GM23248 (cell line): ENCODE results near the gene RDM1. TPM values are rescaled to one million over a fixed set of nuclear protein-coding genes. Genes with fewer than 3 reads are reported as not detected.
"Not testable (repeated sequence)": the region's sequence is repeated elsewhere in the genome, so short reads cannot be mapped to it uniquely, and the experiment has no call there.

Source experiments
- DNase-seq: peaks from one replicate; pipeline ENCODE4 v3.0.0-alpha.2; 2015
- H2AFZ ChIP-seq: fragments of 200-600 bp; sonication (generic); 2 replicates; pipeline ENCODE4 v1.6.1; 2016; ENCODE audit warnings: antibody characterized with exemption
- H3F3A ChIP-seq: fragments of 200-600 bp; sonication (generic); 2 replicates; pipeline ENCODE4 v1.6.1; 2016; ENCODE audit warnings: mild to moderate bottlenecking, antibody characterized with exemption, mixed run types; ENCODE audit not compliant: insufficient read depth
- H3K27ac ChIP-seq: fragments of 200-600 bp; sonication (generic); 2 replicates; pipeline ENCODE4 v1.5.1; 2016; ENCODE audit warnings: mild to moderate bottlenecking
- H3K27me3 ChIP-seq: fragments of 200-600 bp; sonication (generic); replicated peaks from 2 replicates; pipeline ENCODE4 v1.6.1; 2016; ENCODE audit warnings: mild to moderate bottlenecking; ENCODE audit not compliant: insufficient read depth
- H3K36me3 ChIP-seq: fragments of 200-600 bp; sonication (generic); 2 replicates; pipeline ENCODE4 v1.6.1; 2016; ENCODE audit warnings: low read depth, mild to moderate bottlenecking
- H3K4me1 ChIP-seq: fragments of 200-600 bp; sonication (generic); 2 replicates; pipeline ENCODE4 v1.6.1; 2016; ENCODE audit warnings: mild to moderate bottlenecking; ENCODE audit not compliant: insufficient read depth
- H3K4me2 ChIP-seq: fragments of 200-600 bp; sonication (generic); one replicate; pipeline ENCODE4 v1.6.1; 2016; ENCODE audit warnings: mild to moderate bottlenecking; ENCODE audit not compliant: unreplicated experiment
- H3K4me3 ChIP-seq: fragments of 200-600 bp; sonication (generic); 2 replicates; pipeline ENCODE4 v1.5.1; 2016; ENCODE audit warnings: mild to moderate bottlenecking
- H3K79me2 ChIP-seq: fragments of 200-600 bp; sonication (generic); 2 replicates; pipeline ENCODE4 v1.6.1; 2016; ENCODE audit warnings: mild to moderate bottlenecking; ENCODE audit not compliant: insufficient read depth
- H3K9ac ChIP-seq: fragments of 200-600 bp; sonication (generic); 2 replicates; pipeline ENCODE4 v1.6.1; 2016; ENCODE audit warnings: mild to moderate bottlenecking
- H3K9me2 ChIP-seq: fragments of 200-600 bp; sonication (generic); 2 replicates; pipeline ENCODE4 v1.6.1; 2016; ENCODE audit warnings: mixed run types, mild to moderate bottlenecking, moderate library complexity; ENCODE audit not compliant: insufficient read depth
- H3K9me3 ChIP-seq: fragments of 200-600 bp; sonication (generic); one replicate; pipeline ENCODE4 v1.6.1; 2017; ENCODE audit warnings: low read depth
- H4K20me1 ChIP-seq: fragments of 200-600 bp; sonication (generic); 2 replicates; pipeline ENCODE4 v1.6.0; 2016; ENCODE audit not compliant: insufficient read depth
- EZH2 ChIP-seq: fragments of 200-600 bp; sonication (generic); IDR thresholded peaks from 2 replicates; pipeline ENCODE4 v1.6.1; 2018; ENCODE audit warnings: antibody characterized with exemption, mild to moderate bottlenecking; ENCODE audit not compliant: insufficient read depth, poor library complexity, severe bottlenecking
- EZH2phosphoT487 ChIP-seq: fragments of 200-600 bp; sonication (generic); IDR thresholded peaks from 2 replicates; pipeline ENCODE4 v1.6.1; 2018; ENCODE audit warnings: antibody characterized with exemption, moderate library complexity, mild to moderate bottlenecking, low read depth; ENCODE audit not compliant: insufficient read depth
- WGBS, 2 experiments: methylation state at CpG; one replicate each; pipeline ENCODE4 v1.1.6; 2015 to 2017; ENCODE audit warnings: low lambda C conversion rate in 2 of 2, low coverage in 1 of 2; ENCODE audit errors: missing lambda C conversion rate in 2 of 2; 5-methylcytosine and 5-hydroxymethylcytosine counted together
- in situ Hi-C: fragments of 300-500 bp; cut with MboI; formaldehyde crosslinking; loops from 2 replicates; pipeline ENCODE4 v1.15.0; 2020
- polyA plus RNA-seq: library from polyadenylated mRNA; unstranded; fragments of >200 nt; fragmentation: Nextera tagmentation; extraction: Ambion mirVana; gene quantifications from 2 replicates; pipeline ENCODE4 v1.2.1, GENCODE V29; 2016
- total RNA-seq: library from RNA; depleted of rRNA; stranded (reverse); fragments of >200 nt; shearing (Covaris generic); gene quantifications from 2 replicates; pipeline ENCODE4 v1.2.3, GENCODE V29; 2014

RDM1 gene
- total and polyA plus RNA-seq, 2 experiments from 2014 or later: not detected

DNA sequence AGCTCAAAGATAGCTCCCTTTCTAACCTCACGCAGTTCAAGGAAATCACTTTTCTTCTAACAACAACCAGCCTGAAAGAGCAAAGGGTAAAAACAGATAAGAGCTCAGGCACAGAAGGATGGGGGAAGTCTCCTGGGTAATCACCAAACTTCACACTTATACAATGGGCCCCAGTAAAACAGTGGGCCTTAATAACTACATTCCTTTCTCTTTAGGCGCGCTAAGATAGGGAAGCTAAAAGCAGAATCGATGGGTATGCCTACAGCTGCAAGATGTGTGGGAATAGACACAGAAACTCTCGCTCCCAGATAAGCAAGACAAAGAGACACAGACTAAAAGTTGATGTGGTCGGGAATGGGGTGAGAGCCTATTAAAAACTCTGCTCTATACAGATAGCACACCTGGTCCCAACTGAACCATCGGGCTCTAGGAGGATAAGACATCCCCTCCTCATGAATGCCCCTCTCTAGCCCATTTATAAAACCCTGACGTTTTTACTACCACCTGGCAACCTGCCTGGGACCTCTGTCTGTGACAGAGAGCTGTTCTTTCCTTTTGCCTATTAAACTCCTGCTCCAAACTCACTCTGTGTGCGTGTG lies 12.1 kb upstream of the RDM1 start:
- 35 to 36% methylated on average over 9 of the region's 9 CpGs for WGBS, 2 experiments
- Histone ChIP-seq H3K4me3 (no peak overlapping the region), H3K27me3 (peaks cover 7% of the 10 kb centered on the region; the same call in 1 of the 2 replicates), H3K4me1 (no peaks in the 10 kb centered on the region), H3K79me2 (no peaks in the 10 kb centered on the region), H3K9me2 (no peaks in the 10 kb centered on the region), H3K9me3 (no peaks in the 10 kb centered on the region), H3K27ac (no peak overlapping the region), H3K4me2 (no peak overlapping the region), H4K20me1 (no peaks in the 10 kb centered on the region), H3F3A (no peaks in the 10 kb centered on the region), H3K9ac (no peak overlapping the region), H3K36me3 (no peaks in the 10 kb centered on the region), H2AFZ (no peak overlapping the region)
- no peak for DNase-seq
- no peak for TF ChIP-seq EZH2
- no peak for TF ChIP-seq EZH2phosphoT487
- in situ Hi-C loops: no loop called here

- WGBS, 2 experiments: 89 to 100% methylated on average over 1 to 3 of the region's 3 CpGs
- H3K9me2 ChIP-seq, H3K9me3 ChIP-seq, H3K36me3 ChIP-seq, H3K27me3 ChIP-seq, H2AFZ ChIP-seq, H3K4me3 ChIP-seq, H3K27ac ChIP-seq, H3K4me2 ChIP-seq, in situ Hi-C loops, H3K4me1 ChIP-seq, H3F3A ChIP-seq, DNase-seq, H4K20me1 ChIP-seq, H3K79me2 ChIP-seq, H3K9ac ChIP-seq: not testable (repeated sequence)
Measured at GRCh38 chr17:35938492-35938891, 7.9 kb upstream of the RDM1 start.

DNA sequence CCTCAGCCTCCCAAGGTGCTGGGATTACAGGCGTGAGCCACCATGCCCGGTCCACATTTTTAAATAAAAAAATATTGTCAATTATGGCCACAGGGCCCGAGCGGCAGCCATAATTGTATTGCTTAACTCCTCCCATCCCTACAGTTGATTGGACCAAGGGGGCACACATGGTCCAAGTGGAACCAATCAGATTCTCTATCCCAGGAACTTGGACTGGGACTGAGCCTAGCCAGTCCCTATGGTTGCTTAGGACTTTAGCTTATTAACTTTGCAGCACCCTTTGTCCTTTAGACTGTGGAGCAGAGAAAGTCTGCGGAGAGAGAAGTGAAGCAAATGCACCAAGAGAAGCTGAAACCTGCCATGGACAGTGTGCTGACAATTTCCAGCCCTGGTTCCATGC lies 5.5 kb upstream of the RDM1 start:
- H3K79me2 ChIP-seq: no peaks in the 10 kb centered on the region
- no peaks in the 10 kb centered on the region for H3K27me3 ChIP-seq
- TF ChIP-seq EZH2phosphoT487 (no peak), EZH2 (no peak)
- H3K4me1 ChIP-seq: no peaks in the 10 kb centered on the region
- in situ Hi-C loops: no loop called here
- H3F3A ChIP-seq: no peaks in the 10 kb centered on the region
- no peak overlapping the region for H3K27ac ChIP-seq
- H3K4me3 ChIP-seq: no peak overlapping the region
- H3K9me3 ChIP-seq: no peaks in the 10 kb centered on the region
- H4K20me1 ChIP-seq: no peaks in the 10 kb centered on the region
- no peaks in the 10 kb centered on the region for H3K9me2 ChIP-seq
- WGBS, 2 experiments: 56 to 69% methylated on average over 5 of the region's 5 CpGs
- H3K36me3 ChIP-seq: no peaks in the 10 kb centered on the region
- no peak for DNase-seq
- H3K9ac ChIP-seq: no peak overlapping the region
- H2AFZ ChIP-seq: no peak overlapping the region
- no peak overlapping the region for H3K4me2 ChIP-seq

DNA sequence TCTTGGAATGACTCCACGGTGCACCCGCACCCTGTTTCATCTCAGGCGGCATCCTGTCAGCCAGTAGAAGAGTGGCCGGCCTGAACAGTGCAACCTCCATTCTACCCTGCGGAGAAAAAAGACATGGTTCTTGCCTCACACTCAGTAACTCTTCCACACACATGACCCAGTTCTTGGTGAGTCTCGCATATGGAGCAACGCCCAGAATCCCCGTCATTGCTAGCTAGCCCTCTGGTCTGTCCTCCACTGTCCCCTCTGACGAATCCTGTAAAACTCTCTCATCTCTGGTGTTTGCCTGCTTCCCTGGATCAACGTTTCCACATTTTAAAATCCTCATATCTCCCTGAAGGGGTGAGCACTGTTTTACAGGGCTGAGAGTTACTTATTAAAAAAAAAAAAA lies 4.2 kb upstream of the RDM1 start:
- no peaks in the 10 kb centered on the region for H3K9me3 ChIP-seq
- no peaks in the 10 kb centered on the region for H3K36me3 ChIP-seq

DNA sequence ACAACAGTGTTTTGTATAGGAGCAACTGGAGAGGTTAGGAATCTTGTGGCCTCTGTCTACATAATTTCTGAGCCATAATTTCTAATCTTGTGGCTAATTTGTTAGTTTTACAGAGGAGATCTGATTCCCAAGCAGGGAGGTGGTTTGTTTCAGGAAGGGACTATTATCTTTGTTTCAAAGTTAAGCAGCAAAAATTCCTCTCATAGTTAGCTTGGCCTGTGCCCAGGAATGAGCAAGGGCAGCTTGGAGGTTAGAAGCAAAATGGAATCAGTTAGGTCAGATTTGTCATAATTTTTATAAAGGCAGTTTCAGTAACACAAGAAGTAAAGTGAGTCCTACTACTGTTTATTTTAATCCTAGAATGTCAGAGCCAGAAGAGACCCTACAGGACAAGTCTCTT lies 2.0 kb upstream of the RDM1 start:
- no peak overlapping the region for H2AFZ ChIP-seq
- no peak overlapping the region for H3K4me3 ChIP-seq
- H3K4me1 ChIP-seq: no peaks in the 10 kb centered on the region
- in situ Hi-C loops: no loop called here
- no peak for DNase-seq
- H3K9ac ChIP-seq: no peak overlapping the region
- no peak overlapping the region for H3K4me2 ChIP-seq
- no peaks in the 10 kb centered on the region for H3K79me2 ChIP-seq
- no peaks in the 10 kb centered on the region for H3K9me3 ChIP-seq
- H4K20me1 ChIP-seq: no peaks in the 10 kb centered on the region
- H3K27ac ChIP-seq: no peak overlapping the region
- H3K9me2 ChIP-seq: no peaks in the 10 kb centered on the region
- no peaks in the 10 kb centered on the region for H3F3A ChIP-seq
- no peaks in the 10 kb centered on the region for H3K36me3 ChIP-seq
- TF ChIP-seq EZH2phosphoT487 (no peak), EZH2 (no peak)
- no peaks in the 10 kb centered on the region for H3K27me3 ChIP-seq

More for the DNA sequence above, 4.2 kb upstream of the RDM1 start:
- TF ChIP-seq EZH2 (no peak), EZH2phosphoT487 (no peak)
- Histone ChIP-seq H3K9ac (no peak overlapping the region), H3K4me1 (no peaks in the 10 kb centered on the region), H4K20me1 (no peaks in the 10 kb centered on the region), H3K4me3 (no peak overlapping the region), H3K4me2 (no peak overlapping the region), H3K9me2 (no peaks in the 10 kb centered on the region), H3K79me2 (no peaks in the 10 kb centered on the region), H3K27ac (no peak overlapping the region), H3F3A (no peaks in the 10 kb centered on the region), H3K27me3 (no peaks in the 10 kb centered on the region), H2AFZ (no peak overlapping the region)
- in situ Hi-C loops: no loop called here
- WGBS, 2 experiments: 54 to 56% methylated on average over 9 to 10 of the region's 10 CpGs
- DNase-seq: peak; percentile 34
